ENCODE results near the gene RPH3AL.

RPH3AL gene

GRCh38 chr17:372157-373152 is 19.8 kb upstream of the RPH3AL start:
- TF ChIP-seq CREB1 (IDR thresholded peaks at IDR 0.05; ENCODE audit: low read depth) (no peak), RAD21 (IDR thresholded peaks at IDR 0.05; ENCODE audit: low read depth) (no peak), EGR1 (IDR thresholded peaks at IDR 0.05) (no peak), USF1 (IDR thresholded peaks at IDR 0.05) (no peak), REST (IDR thresholded peaks at IDR 0.05; ENCODE audit: low read depth) (no peak), NFIC (IDR thresholded peaks at IDR 0.05) (no peak), EP300 (IDR thresholded peaks at IDR 0.05; ENCODE audit: borderline replicate concordance) (no peak), ZBTB7A (IDR thresholded peaks at IDR 0.05; ENCODE audit: low read depth) (no peak), TAF1 (IDR thresholded peaks at IDR 0.05; ENCODE audit: low read depth) (no peak), CEBPB (IDR thresholded peaks at IDR 0.05) (no peak), MAX (IDR thresholded peaks at IDR 0.05) (no peak), YY1 (IDR thresholded peaks at IDR 0.05; ENCODE audit: low read depth) (no peak), TEAD4 (IDR thresholded peaks at IDR 0.05) (no peak), FOXM1 (IDR thresholded peaks at IDR 0.05; ENCODE audit: borderline replicate concordance, low read depth) (no peak)

GRCh38 chr17:371583-371982 is 19.0 kb upstream of the RPH3AL start:
- no peak for TF ChIP-seq MAX (IDR thresholded peaks at IDR 0.05)
- TF ChIP-seq TEAD4 (IDR thresholded peaks at IDR 0.05) = no peak
- no peak for TF ChIP-seq USF1 (IDR thresholded peaks at IDR 0.05)
- no peak for TF ChIP-seq ZBTB7A (IDR thresholded peaks at IDR 0.05; ENCODE audit: low read depth)
- no peak for TF ChIP-seq YY1 (IDR thresholded peaks at IDR 0.05; ENCODE audit: low read depth)
- TF ChIP-seq CEBPB (IDR thresholded peaks at IDR 0.05) = no peak
- no peak for TF ChIP-seq FOXM1 (IDR thresholded peaks at IDR 0.05; ENCODE audit: borderline replicate concordance, low read depth)
- TF ChIP-seq REST (IDR thresholded peaks at IDR 0.05; ENCODE audit: low read depth) = no peak
- TF ChIP-seq CREB1 (IDR thresholded peaks at IDR 0.05; ENCODE audit: low read depth) = no peak
- no peak for TF ChIP-seq RAD21 (IDR thresholded peaks at IDR 0.05; ENCODE audit: low read depth)
- TF ChIP-seq TCF12 (IDR thresholded peaks at IDR 0.05; ENCODE audit: low read depth) = no peak
- TF ChIP-seq TAF1 (IDR thresholded peaks at IDR 0.05; ENCODE audit: low read depth) = no peak
- no peak for TF ChIP-seq EP300 (IDR thresholded peaks at IDR 0.05; ENCODE audit: borderline replicate concordance)
- no peak for TF ChIP-seq EGR1 (IDR thresholded peaks at IDR 0.05)
- TF ChIP-seq NFIC (IDR thresholded peaks at IDR 0.05) = no peak

GRCh38 chr17:364766-365165 is 12.2 kb upstream of the RPH3AL start:
- TF ChIP-seq EGR1 (IDR thresholded peaks at IDR 0.05) (no peak), FOXM1 (IDR thresholded peaks at IDR 0.05; ENCODE audit: borderline replicate concordance, low read depth) (no peak), TCF12 (IDR thresholded peaks at IDR 0.05; ENCODE audit: low read depth) (no peak), RAD21 (IDR thresholded peaks at IDR 0.05; ENCODE audit: low read depth) (no peak), REST (IDR thresholded peaks at IDR 0.05; ENCODE audit: low read depth) (no peak), CREB1 (IDR thresholded peaks at IDR 0.05; ENCODE audit: low read depth) (no peak), TAF1 (IDR thresholded peaks at IDR 0.05; ENCODE audit: low read depth) (no peak), MAX (IDR thresholded peaks at IDR 0.05) (no peak), YY1 (IDR thresholded peaks at IDR 0.05; ENCODE audit: low read depth) (no peak), TEAD4 (IDR thresholded peaks at IDR 0.05) (no peak), EP300 (IDR thresholded peaks at IDR 0.05; ENCODE audit: borderline replicate concordance) (no peak), CEBPB (IDR thresholded peaks at IDR 0.05) (no peak), USF1 (IDR thresholded peaks at IDR 0.05) (no peak), NFIC (IDR thresholded peaks at IDR 0.05) (no peak), ZBTB7A (IDR thresholded peaks at IDR 0.05; ENCODE audit: low read depth) (no peak)

Measured in Ishikawa (cell line).